A673 (cell line): ENCODE results near the gene RIMS3. TPM values are rescaled to one million over a fixed set of nuclear protein-coding genes. Genes with fewer than 3 reads are reported as not detected.
"Not testable (repeated sequence)": the region's sequence is repeated elsewhere in the genome, so short reads cannot be mapped to it uniquely, and the experiment has no call there.

Experiments
- BruUV-seq: library from RNA; stranded (reverse); fragments of 400-500 nt; replicated peaks from 2 replicates; lab custom pipeline; 2021; lab: Mats Ljungman, UMichigan
- CTCF ChIA-PET: fragments of 300-600 bp; sonication (Branson Sonifier 250); formaldehyde crosslinking; loops from one replicate; lab custom pipeline; 2022; ENCODE audit warnings: antibody characterized with exemption; lab: Charles Lee
- POLR2A ChIA-PET: fragments of 300-600 bp; sonication (Branson Sonifier 250); formaldehyde crosslinking; loops from one replicate; lab custom pipeline; 2022; ENCODE audit warnings: antibody characterized with exemption; ENCODE audit not compliant: low non-redundant PET; lab: Charles Lee
- DNase-seq: peaks from one replicate; pipeline ENCODE4 v3.0.0-alpha.2; 2015; ENCODE audit warnings: low spot score
- H3K27ac ChIP-seq: fragments of 200-600 bp; sonication (generic); 2 replicates; pipeline ENCODE4 v1.5.1; 2016; ENCODE audit warnings: mixed run types, low read depth, mild to moderate bottlenecking, mixed read lengths, antibody characterized with exemption, low read length; ENCODE audit not compliant: poor library complexity, severe bottlenecking
- H3K27me3 ChIP-seq: fragments of 200-600 bp; sonication (generic); replicated peaks from 2 replicates; pipeline ENCODE4 v1.6.1; 2017; ENCODE audit warnings: mixed run types, low read depth, mild to moderate bottlenecking, mixed read lengths, antibody characterized with exemption, low read length; ENCODE audit not compliant: insufficient read depth, poor library complexity
- H3K36me3 ChIP-seq: fragments of 200-600 bp; sonication (generic); 2 replicates; pipeline ENCODE4 v1.6.1; 2016; ENCODE audit warnings: mixed run types, mild to moderate bottlenecking, mixed read lengths, antibody characterized with exemption, low read length; ENCODE audit not compliant: insufficient read depth, poor library complexity, severe bottlenecking
- H3K4me1 ChIP-seq: fragments of 200-600 bp; sonication (generic); 2 replicates; pipeline ENCODE4 v1.6.1; 2017; ENCODE audit warnings: mixed run types, mild to moderate bottlenecking, mixed read lengths, antibody characterized with exemption, low read length; ENCODE audit not compliant: insufficient read depth, poor library complexity, severe bottlenecking
- H3K4me3 ChIP-seq: fragments of 200-600 bp; sonication (generic); 2 replicates; pipeline ENCODE4 v1.5.1; 2016; ENCODE audit warnings: low read depth, mixed run types, mild to moderate bottlenecking, mixed read lengths, low read length; ENCODE audit not compliant: poor library complexity, severe bottlenecking
- H3K9me3 ChIP-seq: fragments of 200-600 bp; sonication (generic); 2 replicates; pipeline ENCODE4 v1.6.1; 2016; ENCODE audit warnings: mixed run types, low read depth, mild to moderate bottlenecking, mixed read lengths, antibody characterized with exemption, low read length; ENCODE audit not compliant: poor library complexity, severe bottlenecking
- EZH2 ChIP-seq: fragments of 200-600 bp; sonication (generic); IDR thresholded peaks from 2 replicates; pipeline ENCODE4 v1.6.1; 2017; ENCODE audit warnings: borderline replicate concordance, low read depth, mild to moderate bottlenecking, mixed read lengths, antibody characterized with exemption, low read length; ENCODE audit not compliant: poor library complexity, severe bottlenecking
- intact Hi-C: fragments of 100-400 bp; cut with micrococcal nuclease; formaldehyde crosslinking; loops from one replicate; pipeline ENCODE4 v1.10.0; 2022; ENCODE audit not compliant: unreplicated experiment
- total RNA-seq: library from RNA; stranded (reverse); gene quantifications from 2 replicates; pipeline ENCODE4 v1.2.3, GENCODE V29; 2021
- TF ChIP-seq, protein P1 (sequence below): fragments of 300-800, 200-600 bp; sonication (generic); conservative IDR thresholded peaks from 2 replicates; pipeline ENCODE4 v1.5.1; 2017; ENCODE audit warnings: low read depth, mild to moderate bottlenecking, antibody characterized with exemption, low read length, moderate library complexity, mixed read lengths

Gene RIMS3
- total RNA-seq, 1 experiment from 2014 or later, result 9.9 TPM

DNA sequence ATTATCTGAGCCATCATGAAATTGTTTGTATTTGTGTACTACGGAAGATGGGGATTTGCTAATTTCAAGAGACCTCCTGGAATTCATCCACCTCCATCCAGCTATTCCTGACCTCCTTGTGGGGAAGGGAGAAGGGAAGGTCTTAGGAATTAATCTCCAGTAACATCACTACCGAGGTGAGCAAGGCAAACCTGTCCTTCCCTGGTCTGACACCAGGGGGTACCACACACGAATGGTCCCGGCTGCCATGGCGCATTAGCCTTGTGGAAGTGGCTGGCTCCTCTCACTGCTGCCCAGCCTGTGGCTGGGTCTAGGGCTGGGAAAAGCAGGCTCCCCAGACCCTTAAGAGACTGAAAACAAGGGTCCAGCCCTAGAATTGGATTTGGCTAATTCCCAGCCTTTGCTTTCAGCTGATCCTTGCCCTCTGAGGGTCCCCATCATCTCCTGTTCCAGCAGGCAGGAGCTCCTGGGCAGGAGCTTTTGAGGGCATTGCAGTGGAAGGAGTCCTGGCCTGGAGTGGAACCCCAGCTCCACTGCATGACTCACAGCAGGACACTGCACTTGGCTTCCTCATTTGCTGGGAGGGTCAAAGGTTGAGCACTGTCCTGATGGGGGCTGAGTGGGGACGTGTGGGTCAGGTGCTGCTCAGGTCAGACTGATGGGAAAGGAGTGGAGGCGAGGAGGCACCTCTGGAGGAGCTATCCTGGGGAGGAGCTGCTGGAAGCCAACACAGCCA is 34.8 kb downstream of the RIMS3 start:
- Histone ChIP-seq H3K27me3 (no peaks in the 10 kb centered on the region), H3K4me1 (no peaks in the 10 kb centered on the region), H3K4me3 (no peak overlapping the region), H3K27ac (no peak overlapping the region), H3K9me3 (no peaks in the 10 kb centered on the region), H3K36me3 (no peaks in the 10 kb centered on the region)
- DNase-seq, result peak; percentile 55
- CTCF ChIA-PET, result interaction anchor here (0.6 to 1.0 kb wide), 2 partner anchors 10 to 237 kb away, joined by 5 read pairs; no protein-coding TSS in a partner anchor
- POLR2A ChIA-PET, result interaction anchor here (0.6 kb wide), 1 partner anchor 422 kb away, joined by 3 read pairs; no protein-coding TSS in a partner anchor
- TF ChIP-seq EZH2, result no peak
- TF ChIP-seq, protein P1, sequence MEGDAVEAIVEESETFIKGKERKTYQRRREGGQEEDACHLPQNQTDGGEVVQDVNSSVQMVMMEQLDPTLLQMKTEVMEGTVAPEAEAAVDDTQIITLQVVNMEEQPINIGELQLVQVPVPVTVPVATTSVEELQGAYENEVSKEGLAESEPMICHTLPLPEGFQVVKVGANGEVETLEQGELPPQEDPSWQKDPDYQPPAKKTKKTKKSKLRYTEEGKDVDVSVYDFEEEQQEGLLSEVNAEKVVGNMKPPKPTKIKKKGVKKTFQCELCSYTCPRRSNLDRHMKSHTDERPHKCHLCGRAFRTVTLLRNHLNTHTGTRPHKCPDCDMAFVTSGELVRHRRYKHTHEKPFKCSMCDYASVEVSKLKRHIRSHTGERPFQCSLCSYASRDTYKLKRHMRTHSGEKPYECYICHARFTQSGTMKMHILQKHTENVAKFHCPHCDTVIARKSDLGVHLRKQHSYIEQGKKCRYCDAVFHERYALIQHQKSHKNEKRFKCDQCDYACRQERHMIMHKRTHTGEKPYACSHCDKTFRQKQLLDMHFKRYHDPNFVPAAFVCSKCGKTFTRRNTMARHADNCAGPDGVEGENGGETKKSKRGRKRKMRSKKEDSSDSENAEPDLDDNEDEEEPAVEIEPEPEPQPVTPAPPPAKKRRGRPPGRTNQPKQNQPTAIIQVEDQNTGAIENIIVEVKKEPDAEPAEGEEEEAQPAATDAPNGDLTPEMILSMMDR, result peak; percentile 56
- no TSS peak for BruUV-seq
- intact Hi-C loops, result no loop called here

DNA sequence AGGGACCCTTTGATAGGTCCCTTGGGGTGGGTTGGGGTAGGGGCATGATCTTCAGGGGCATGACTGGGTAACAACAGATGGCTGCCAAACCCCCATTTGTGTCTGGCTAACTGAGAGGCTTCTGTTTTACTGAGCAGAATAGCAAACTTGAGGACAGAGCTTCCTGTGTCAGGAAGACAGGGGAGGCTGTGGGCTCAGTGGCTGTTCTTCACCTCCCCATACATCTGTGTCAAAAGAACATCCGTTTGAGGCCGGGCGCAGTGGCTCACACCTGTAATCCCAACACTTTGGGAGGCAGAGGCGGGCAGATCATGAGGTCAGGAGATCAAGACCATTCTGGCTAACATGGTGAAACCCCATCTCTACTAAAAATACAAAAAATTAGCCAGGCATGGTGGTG is 35.9 kb downstream of the RIMS3 start:
- intact Hi-C loops, H3K27me3 ChIP-seq, H3K27ac ChIP-seq, H3K4me3 ChIP-seq, BruUV-seq, H3K36me3 ChIP-seq, DNase-seq, H3K9me3 ChIP-seq, POLR2A ChIA-PET, H3K4me1 ChIP-seq: not testable (repeated sequence)
- CTCF ChIA-PET, result interaction anchor here (0.7 kb wide), 1 partner anchor 97 kb away, joined by 6 read pairs; no protein-coding TSS in a partner anchor

DNA sequence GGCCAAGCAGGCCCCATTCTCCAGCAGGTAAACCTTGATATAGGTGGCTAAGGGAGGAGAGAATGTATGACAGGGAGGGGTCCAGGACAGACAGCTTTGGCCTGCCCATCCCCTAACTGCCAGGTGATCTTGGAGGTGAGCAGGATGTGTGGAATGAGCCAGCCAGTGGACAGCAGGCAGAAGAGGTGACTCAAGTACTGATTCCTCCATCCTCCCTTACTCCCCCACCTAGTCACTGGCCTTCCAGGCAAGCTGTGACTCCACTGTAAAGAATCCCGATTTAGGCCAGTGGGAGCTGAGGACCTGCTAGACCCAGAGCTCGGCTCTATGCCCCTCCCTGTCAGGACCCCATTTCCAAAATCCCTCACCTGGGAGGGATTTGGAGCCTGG is 36.6 kb downstream of the RIMS3 start:
- intact Hi-C loops, result no loop called here
- TF ChIP-seq EZH2, result no peak
- TF ChIP-seq, protein P1, result no peak

More for the DNA sequence above, 36.6 kb downstream of the RIMS3 start:
- ChIA-PET POLR2A (no interaction called here), CTCF (no interaction called here)
- no peak overlapping the region for H3K27ac ChIP-seq
- no peak overlapping the region for H3K4me3 ChIP-seq
- DNase-seq, result no peak
- no peaks in the 10 kb centered on the region for H3K9me3 ChIP-seq
- no TSS peak for BruUV-seq
- no peaks in the 10 kb centered on the region for H3K27me3 ChIP-seq
- no peaks in the 10 kb centered on the region for H3K4me1 ChIP-seq
- H3K36me3 ChIP-seq, result no peaks in the 10 kb centered on the region
